ENCODE data around the gene FAM210A.

- no peak for TF ChIP-seq CTCF (IDR thresholded peaks at IDR 0.05)
- no peak for TF ChIP-seq POLR2A (IDR thresholded peaks at IDR 0.05)
- TF ChIP-seq POLR2AphosphoS5 (IDR thresholded peaks at IDR 0.05) = no peak
- TF ChIP-seq EP300 (IDR thresholded peaks at IDR 0.05) = no peak
These were observed 5.5 kb downstream of the FAM210A start for GRCh38 chr18:13720847-13721246.

All from upper lobe of left lung (tissue), 4 donors.